ENCODE results near the gene PARVB.

The PARVB gene

GRCh38 chr22:44142421-44143104 lies 118.5 kb downstream of the PARVB start:
- no peak for DNase-seq

GRCh38 chr22:44143105-44143474 lies 119.0 kb downstream of the PARVB start:
- DNase-seq, result no peak

- no peak for DNase-seq
Observed at GRCh38 chr22:44143579-44143978, 119.5 kb downstream of the PARVB start.

- no peak for DNase-seq
Observed at GRCh38 chr22:44144046-44144569, 120.0 kb downstream of the PARVB start.

GRCh38 chr22:44145544-44145943 lies 121.4 kb downstream of the PARVB start:
- DNase-seq, result peak; percentile 24

- DNase-seq, result no peak
Observed at GRCh38 chr22:44146088-44146861, 122.2 kb downstream of the PARVB start.

GRCh38 chr22:44147008-44147645 lies 123.0 kb downstream of the PARVB start:
- DNase-seq, result peak; percentile 73

GRCh38 chr22:44147821-44148574 lies 123.9 kb downstream of the PARVB start:
- DNase-seq, result no peak

GRCh38 chr22:44151676-44152075 lies 127.6 kb downstream of the PARVB start:
- DNase-seq, result no peak

GRCh38 chr22:44153710-44154109 lies 129.6 kb downstream of the PARVB start:
- peak; percentile 11 for DNase-seq

- no peak for DNase-seq
Observed at GRCh38 chr22:44154436-44154942, 130.4 kb downstream of the PARVB start.

- DNase-seq, result no peak
Observed at GRCh38 chr22:44155115-44155514, 131.0 kb downstream of the PARVB start.

- DNase-seq, result no peak
Observed at GRCh38 chr22:44157916-44158618, 134.0 kb downstream of the PARVB start.

GRCh38 chr22:44158816-44159215 lies 134.7 kb downstream of the PARVB start:
- DNase-seq, result no peak

- no peak for DNase-seq
Observed at GRCh38 chr22:44159221-44159620, 135.1 kb downstream of the PARVB start.

GRCh38 chr22:44159811-44160210 lies 135.7 kb downstream of the PARVB start:
- no peak for DNase-seq

GRCh38 chr22:44160421-44160820 lies 136.3 kb downstream of the PARVB start:
- no peak for DNase-seq

- no peak for DNase-seq
Observed at GRCh38 chr22:44161673-44162072, 137.6 kb downstream of the PARVB start.

GRCh38 chr22:44162960-44163359 lies 138.9 kb downstream of the PARVB start:
- DNase-seq, result no peak

- no peak for DNase-seq
Observed at GRCh38 chr22:44163536-44163935, 139.4 kb downstream of the PARVB start.

- DNase-seq, result no peak
Observed at GRCh38 chr22:44164031-44164430, 139.9 kb downstream of the PARVB start.

- DNase-seq, result no peak
Observed at GRCh38 chr22:44165286-44165874, 141.3 kb downstream of the PARVB start.

Data from NCI-H2171 treated with DMSO at 0.1 percent for 48 hours (cell line).